ENCODE data around the gene ANK2.

DNA sequence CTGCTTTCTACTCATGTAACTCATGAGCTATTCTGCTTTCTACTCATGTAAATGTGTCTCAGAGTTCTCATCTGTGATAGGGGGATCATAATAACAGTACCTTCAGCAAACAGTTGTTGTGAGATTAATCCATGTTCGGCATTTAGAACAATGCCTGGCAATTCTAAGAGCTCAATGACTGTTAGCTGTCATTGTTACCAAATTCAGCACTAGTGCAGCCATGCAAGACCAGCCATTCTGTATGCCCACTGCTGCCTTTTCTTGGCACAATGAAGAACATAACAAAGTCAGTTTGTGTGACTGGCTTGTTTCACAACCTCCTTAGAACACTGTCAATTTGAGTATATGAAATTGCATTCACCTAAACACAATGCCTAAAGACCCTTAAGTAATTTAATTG lies 163.2 kb downstream of the ANK2 start:
- no peak for TF ChIP-seq POLR2A (IDR thresholded peaks at IDR 0.05)
- TF ChIP-seq POLR2AphosphoS5 (IDR thresholded peaks at IDR 0.05) = no peak
- TF ChIP-seq, protein P1, sequence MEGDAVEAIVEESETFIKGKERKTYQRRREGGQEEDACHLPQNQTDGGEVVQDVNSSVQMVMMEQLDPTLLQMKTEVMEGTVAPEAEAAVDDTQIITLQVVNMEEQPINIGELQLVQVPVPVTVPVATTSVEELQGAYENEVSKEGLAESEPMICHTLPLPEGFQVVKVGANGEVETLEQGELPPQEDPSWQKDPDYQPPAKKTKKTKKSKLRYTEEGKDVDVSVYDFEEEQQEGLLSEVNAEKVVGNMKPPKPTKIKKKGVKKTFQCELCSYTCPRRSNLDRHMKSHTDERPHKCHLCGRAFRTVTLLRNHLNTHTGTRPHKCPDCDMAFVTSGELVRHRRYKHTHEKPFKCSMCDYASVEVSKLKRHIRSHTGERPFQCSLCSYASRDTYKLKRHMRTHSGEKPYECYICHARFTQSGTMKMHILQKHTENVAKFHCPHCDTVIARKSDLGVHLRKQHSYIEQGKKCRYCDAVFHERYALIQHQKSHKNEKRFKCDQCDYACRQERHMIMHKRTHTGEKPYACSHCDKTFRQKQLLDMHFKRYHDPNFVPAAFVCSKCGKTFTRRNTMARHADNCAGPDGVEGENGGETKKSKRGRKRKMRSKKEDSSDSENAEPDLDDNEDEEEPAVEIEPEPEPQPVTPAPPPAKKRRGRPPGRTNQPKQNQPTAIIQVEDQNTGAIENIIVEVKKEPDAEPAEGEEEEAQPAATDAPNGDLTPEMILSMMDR (IDR thresholded peaks at IDR 0.05) = no peak
- TF ChIP-seq EP300 (IDR thresholded peaks at IDR 0.05) = no peak

All from upper lobe of left lung (tissue), 4 donors.